Left lung (tissue), 10 donors: ENCODE results near the gene RHOB. TPM values are rescaled to one million over a fixed set of nuclear protein-coding genes. Genes with fewer than 3 reads are reported as not detected.
"Not testable (repeated sequence)": the region's sequence is repeated elsewhere in the genome, so short reads cannot be mapped to it uniquely, and the experiment has no call there.

Experiments
- ATAC-seq: fragments of 200-7000 bp; cut with Tn5 transposase; one replicate; pipeline ENCODE4 v1.9.1; 2020; ENCODE audit warnings: moderate library complexity
- DNase-seq, 4 donors: peaks; one replicate each; pipeline ENCODE4 v3.0.0-alpha.2; 2013 to 2020
- H3K27ac ChIP-seq, 2 donors: fragments of 200-600 bp; sonication (generic) in 1 of 2; one replicate each; pipeline versions ENCODE4 v1.5.0 to v1.8.0; 2020 to 2021
- H3K27me3 ChIP-seq, 2 donors: fragments of 200-600 bp; sonication (generic) in 1 of 2; one replicate each; pipeline versions ENCODE4 v1.5.0 to v1.8.0; 2020 to 2021
- H3K36me3 ChIP-seq, 2 donors: fragments of 200-600 bp; sonication (generic) in 1 of 2; one replicate each; pipeline versions ENCODE4 v1.5.0 to v1.8.0; 2020 to 2021
- H3K4me1 ChIP-seq, 2 donors: fragments of 200-600 bp; one replicate each; pipeline ENCODE4 v1.8.0; 2021
- H3K4me3 ChIP-seq, 2 donors: fragments of 200-600 bp; sonication (generic) in 1 of 2; one replicate each; pipeline versions ENCODE4 v1.5.0 to v1.8.0; 2020 to 2021; ENCODE audit warnings: mild to moderate bottlenecking in 1 of 2
- H3K9me3 ChIP-seq, 2 donors: fragments of 200-600 bp; sonication (generic) in 1 of 2; one replicate each; pipeline versions ENCODE4 v1.5.0 to v1.8.0; 2020 to 2021
- intact Hi-C, 2 donors: fragments of 100-400 bp; cut with DNase I; formaldehyde crosslinking; loops; one replicate each; pipeline versions ENCODE4 v1.11.2 to v1.14.2; 2022
- polyA plus RNA-seq, 6 donors: library from polyadenylated mRNA; unstranded; fragments of 120-200 nt; gene quantifications; one replicate each; pipeline ENCODE4 v1.2.1, GENCODE V29; 2013; ENCODE audit not compliant: insufficient read length in 6 of 6
- total RNA-seq, 2 donors: library from RNA; stranded (reverse); fragmentation: NEBNext Ultra II Directional; extraction: Animal tissue kit (Norgen Biotek cat#: 25700); gene quantifications; one replicate each; pipeline ENCODE4 v1.2.1, GENCODE V29; 2021
- TF ChIP-seq, protein P1 (sequence below), 2 donors: fragments of 200-600 bp; sonication (generic) in 1 of 2; IDR thresholded peaks; one replicate each; pipeline versions ENCODE4 v1.5.0 to v1.8.0; 2021; ENCODE audit warnings: antibody characterized with exemption in 2 of 2
- donor health status: DM: no; HTN: yes; CAD: no.
- donor health status: DM: no; HTN: no; CAD: no.

The RHOB gene
- total and polyA plus RNA-seq, 8 donors = 54.0 to 172 (median 101) TPM

DNA sequence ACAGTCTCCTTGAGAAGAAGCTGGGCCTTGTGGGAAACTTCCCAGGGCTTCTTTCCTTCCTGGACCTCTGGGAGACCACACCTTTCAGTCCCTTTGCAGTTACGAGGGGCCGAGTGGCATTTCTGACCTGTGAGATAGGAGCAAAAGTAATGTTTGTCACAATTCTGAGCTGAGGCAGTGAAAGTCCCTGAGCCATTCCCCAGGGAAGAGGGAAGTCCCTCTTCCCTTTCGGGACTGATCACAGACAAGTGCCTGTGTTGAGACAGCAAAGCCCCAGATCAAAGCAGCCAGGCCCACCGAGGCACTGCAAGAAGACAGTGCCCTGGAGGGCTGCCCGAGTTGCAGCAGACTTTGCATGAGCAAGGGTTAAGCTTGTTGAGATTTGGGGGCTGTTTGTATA is 41.9 kb downstream of the RHOB start:
- no peak overlapping the region for H3K4me3 ChIP-seq
- ATAC-seq = no peak

DNA sequence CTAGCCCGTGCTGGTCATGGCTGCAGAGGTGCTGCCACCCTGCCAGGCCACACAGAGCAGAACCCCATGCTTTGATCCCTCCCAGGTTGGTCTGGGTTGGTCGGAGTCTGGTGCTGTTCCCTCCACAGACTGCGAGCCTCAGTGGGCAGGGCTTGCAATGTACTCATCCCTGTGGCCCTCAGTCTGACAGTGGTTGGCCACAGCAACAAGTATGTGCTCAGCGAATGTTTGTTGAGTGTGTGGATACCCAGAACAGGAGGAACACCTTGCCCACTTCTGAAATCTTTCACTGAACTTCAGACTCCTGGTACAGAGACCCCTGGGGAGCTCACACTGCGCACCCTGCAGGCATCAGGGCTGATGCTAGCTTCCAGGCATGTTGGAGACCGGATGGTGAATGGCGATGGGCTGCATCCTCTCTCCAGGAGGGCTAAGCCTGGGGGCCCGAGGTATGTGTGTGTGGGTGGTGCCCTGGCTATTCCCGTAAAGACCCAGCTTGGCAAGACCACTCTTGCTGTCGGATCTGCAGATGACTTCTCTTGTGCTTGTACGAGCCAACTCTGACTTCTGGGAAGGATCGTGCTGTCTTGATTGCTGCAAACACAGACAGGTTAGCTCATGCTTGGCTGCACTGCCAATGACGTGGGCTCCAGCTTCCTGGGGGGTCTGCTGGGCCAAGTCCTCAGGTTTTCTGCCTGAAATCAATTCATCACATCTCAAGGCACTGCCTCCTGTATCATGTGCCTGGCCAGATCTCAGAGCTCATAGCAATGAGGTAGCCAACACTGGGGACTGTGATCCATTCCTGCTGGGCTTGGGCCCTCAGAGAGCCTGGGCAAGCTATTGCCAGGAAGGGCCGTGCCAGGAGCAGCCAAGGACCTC is 43.7 kb downstream of the RHOB start:
- H3K4me3 ChIP-seq = no peak overlapping the region
- no peaks in the 10 kb centered on the region for H3K27me3 ChIP-seq
- ATAC-seq (peak; percentile 12), DNase-seq (no peak)
- no peaks in the 10 kb centered on the region for H3K9me3 ChIP-seq
- TF ChIP-seq, protein P1, sequence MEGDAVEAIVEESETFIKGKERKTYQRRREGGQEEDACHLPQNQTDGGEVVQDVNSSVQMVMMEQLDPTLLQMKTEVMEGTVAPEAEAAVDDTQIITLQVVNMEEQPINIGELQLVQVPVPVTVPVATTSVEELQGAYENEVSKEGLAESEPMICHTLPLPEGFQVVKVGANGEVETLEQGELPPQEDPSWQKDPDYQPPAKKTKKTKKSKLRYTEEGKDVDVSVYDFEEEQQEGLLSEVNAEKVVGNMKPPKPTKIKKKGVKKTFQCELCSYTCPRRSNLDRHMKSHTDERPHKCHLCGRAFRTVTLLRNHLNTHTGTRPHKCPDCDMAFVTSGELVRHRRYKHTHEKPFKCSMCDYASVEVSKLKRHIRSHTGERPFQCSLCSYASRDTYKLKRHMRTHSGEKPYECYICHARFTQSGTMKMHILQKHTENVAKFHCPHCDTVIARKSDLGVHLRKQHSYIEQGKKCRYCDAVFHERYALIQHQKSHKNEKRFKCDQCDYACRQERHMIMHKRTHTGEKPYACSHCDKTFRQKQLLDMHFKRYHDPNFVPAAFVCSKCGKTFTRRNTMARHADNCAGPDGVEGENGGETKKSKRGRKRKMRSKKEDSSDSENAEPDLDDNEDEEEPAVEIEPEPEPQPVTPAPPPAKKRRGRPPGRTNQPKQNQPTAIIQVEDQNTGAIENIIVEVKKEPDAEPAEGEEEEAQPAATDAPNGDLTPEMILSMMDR (IDR thresholded peaks at IDR 0.05) = no peak
- intact Hi-C loops = no loop called here
- H3K4me1 ChIP-seq = no peaks in the 10 kb centered on the region
- H3K36me3 ChIP-seq = no peaks in the 10 kb centered on the region
- no peak overlapping the region for H3K27ac ChIP-seq

More for the DNA sequence above, 41.9 kb downstream of the RHOB start:
- intact Hi-C loops = loop anchor here in 1 of 2 donors (5.0 kb wide), 1 partner anchor 36 kb away; no protein-coding TSS in a partner anchor
- no peak for DNase-seq
- Histone ChIP-seq H3K27me3 (no peaks in the 10 kb centered on the region), H3K36me3 (no peaks in the 10 kb centered on the region), H3K27ac (no peak overlapping the region), H3K4me1 (peaks cover 0 to 3% of the 10 kb centered on the region in 2 donors), H3K9me3 (no peaks in the 10 kb centered on the region)
- TF ChIP-seq, protein P1 (IDR thresholded peaks at IDR 0.05) = no peak

DNA sequence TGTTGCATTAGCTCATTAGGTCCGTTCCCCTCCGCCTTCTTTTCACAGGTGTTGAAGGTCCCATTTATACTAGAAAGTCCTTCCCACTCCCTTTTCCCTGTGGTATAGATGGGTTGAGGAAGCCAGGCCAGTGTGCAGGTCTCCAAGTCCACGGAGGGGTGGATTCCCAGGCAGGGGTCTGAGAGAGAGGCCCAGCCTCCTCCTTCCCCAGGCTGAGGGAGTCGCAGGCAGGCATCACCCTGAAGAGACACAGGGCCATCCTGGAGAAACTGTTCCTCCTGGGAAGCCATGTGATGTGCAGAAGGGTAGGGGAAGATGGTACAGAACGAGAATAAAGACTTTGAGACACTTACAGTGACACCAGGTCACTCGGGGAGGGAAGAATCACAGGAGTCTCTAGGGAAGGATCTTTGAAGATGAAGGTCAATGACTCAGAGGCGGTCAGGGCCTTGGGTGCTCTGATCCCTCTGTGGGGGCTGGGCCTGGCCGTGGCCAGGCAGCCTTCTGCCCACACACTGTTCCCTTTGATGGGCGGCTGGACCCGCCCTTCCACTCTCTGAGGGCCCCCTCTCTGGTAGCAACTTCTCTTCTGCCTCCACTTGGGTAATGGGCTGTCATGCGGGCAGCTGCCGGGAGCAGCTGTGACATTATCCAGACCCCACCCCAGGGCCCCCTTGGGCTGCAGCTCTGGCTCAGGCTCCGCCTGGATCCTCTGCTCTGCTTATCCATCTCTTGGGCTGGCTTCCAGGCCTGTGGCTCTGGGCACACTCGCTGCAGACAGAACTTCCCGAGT is 45.1 kb downstream of the RHOB start:
- ATAC-seq (no peak), DNase-seq (no peak)
- no peak overlapping the region for H3K4me3 ChIP-seq
- no peaks in the 10 kb centered on the region for H3K9me3 ChIP-seq
- H3K27ac ChIP-seq = no peak overlapping the region
- TF ChIP-seq, protein P1 (IDR thresholded peaks at IDR 0.05) = no peak
- H3K27me3 ChIP-seq = no peaks in the 10 kb centered on the region
- no peaks in the 10 kb centered on the region for H3K36me3 ChIP-seq
- no peaks in the 10 kb centered on the region for H3K4me1 ChIP-seq
- intact Hi-C loops = no loop called here

DNA sequence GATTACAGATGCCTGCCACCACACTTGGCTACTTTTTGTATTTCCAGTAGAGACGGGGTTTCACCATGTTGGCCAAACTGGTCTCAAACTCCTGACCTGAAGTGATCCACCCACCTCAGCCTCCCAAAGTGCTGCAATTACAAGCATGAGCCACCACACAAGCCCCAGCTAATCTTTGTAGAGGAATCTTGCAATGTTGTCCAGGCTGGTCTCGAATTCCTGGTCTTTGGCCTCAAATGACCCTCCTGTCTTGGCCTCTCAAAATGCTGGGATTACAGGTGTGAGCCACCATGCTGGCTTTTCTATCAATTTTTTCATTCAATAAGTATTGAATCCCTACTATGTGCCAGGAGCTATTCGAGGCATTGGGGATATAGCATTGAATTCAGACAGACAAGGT is 46.2 kb downstream of the RHOB start:
- H3K4me1 ChIP-seq, H3K4me3 ChIP-seq, ATAC-seq, H3K27ac ChIP-seq, intact Hi-C loops, H3K36me3 ChIP-seq, DNase-seq, H3K27me3 ChIP-seq, H3K9me3 ChIP-seq: not testable (repeated sequence)

DNA sequence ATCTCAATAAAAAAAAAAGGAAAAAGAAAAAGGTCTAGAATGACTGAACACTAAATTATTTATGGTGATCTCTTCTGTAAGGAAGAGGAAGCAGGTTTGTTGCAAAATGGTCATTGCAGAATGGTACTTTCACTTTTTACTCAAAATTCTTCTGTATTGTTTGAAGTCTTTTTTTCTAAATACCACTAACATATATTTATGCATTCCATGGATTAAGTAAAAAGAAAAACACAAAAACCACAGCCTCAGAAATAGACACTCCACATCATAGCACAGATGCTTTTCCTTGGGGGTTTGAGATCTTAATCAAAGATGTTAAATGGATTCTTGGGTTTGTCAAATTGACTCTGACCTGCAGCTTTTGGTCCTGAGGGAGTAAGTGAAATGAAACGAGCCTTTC is 47.4 kb downstream of the RHOB start:
- intact Hi-C loops = no loop called here
- DNase-seq = no peak
- Histone ChIP-seq H3K4me3 (no peak overlapping the region), H3K27me3 (no peaks in the 10 kb centered on the region), H3K4me1 (no peaks in the 10 kb centered on the region), H3K36me3 (no peaks in the 10 kb centered on the region), H3K9me3 (no peaks in the 10 kb centered on the region), H3K27ac (no peak overlapping the region)
- ATAC-seq = no peak
- TF ChIP-seq, protein P1 (IDR thresholded peaks at IDR 0.05) = no peak
